A673 (cell line): ENCODE results near the gene N4BP2L1. TPM values are rescaled to one million over a fixed set of nuclear protein-coding genes. Genes with fewer than 3 reads are reported as not detected.

Source experiments
- BruUV-seq: library from RNA; stranded (reverse); fragments of 400-500 nt; replicated peaks from 2 replicates; lab custom pipeline; 2021; lab: Mats Ljungman, UMichigan
- CTCF ChIA-PET: fragments of 300-600 bp; sonication (Branson Sonifier 250); formaldehyde crosslinking; loops from one replicate; lab custom pipeline; 2022; ENCODE audit warnings: antibody characterized with exemption; lab: Charles Lee
- POLR2A ChIA-PET: fragments of 300-600 bp; sonication (Branson Sonifier 250); formaldehyde crosslinking; loops from one replicate; lab custom pipeline; 2022; ENCODE audit warnings: antibody characterized with exemption; ENCODE audit not compliant: low non-redundant PET; lab: Charles Lee
- DNase-seq: peaks from one replicate; pipeline ENCODE4 v3.0.0-alpha.2; 2015; ENCODE audit warnings: low spot score
- H3K27ac ChIP-seq: fragments of 200-600 bp; sonication (generic); 2 replicates; pipeline ENCODE4 v1.5.1; 2016; ENCODE audit warnings: mixed run types, low read depth, mild to moderate bottlenecking, mixed read lengths, antibody characterized with exemption, low read length; ENCODE audit not compliant: poor library complexity, severe bottlenecking
- H3K27me3 ChIP-seq: fragments of 200-600 bp; sonication (generic); replicated peaks from 2 replicates; pipeline ENCODE4 v1.6.1; 2017; ENCODE audit warnings: mixed run types, low read depth, mild to moderate bottlenecking, mixed read lengths, antibody characterized with exemption, low read length; ENCODE audit not compliant: insufficient read depth, poor library complexity
- H3K36me3 ChIP-seq: fragments of 200-600 bp; sonication (generic); 2 replicates; pipeline ENCODE4 v1.6.1; 2016; ENCODE audit warnings: mixed run types, mild to moderate bottlenecking, mixed read lengths, antibody characterized with exemption, low read length; ENCODE audit not compliant: insufficient read depth, poor library complexity, severe bottlenecking
- H3K4me1 ChIP-seq: fragments of 200-600 bp; sonication (generic); 2 replicates; pipeline ENCODE4 v1.6.1; 2017; ENCODE audit warnings: mixed run types, mild to moderate bottlenecking, mixed read lengths, antibody characterized with exemption, low read length; ENCODE audit not compliant: insufficient read depth, poor library complexity, severe bottlenecking
- H3K4me3 ChIP-seq: fragments of 200-600 bp; sonication (generic); 2 replicates; pipeline ENCODE4 v1.5.1; 2016; ENCODE audit warnings: low read depth, mixed run types, mild to moderate bottlenecking, mixed read lengths, low read length; ENCODE audit not compliant: poor library complexity, severe bottlenecking
- H3K9me3 ChIP-seq: fragments of 200-600 bp; sonication (generic); 2 replicates; pipeline ENCODE4 v1.6.1; 2016; ENCODE audit warnings: mixed run types, low read depth, mild to moderate bottlenecking, mixed read lengths, antibody characterized with exemption, low read length; ENCODE audit not compliant: poor library complexity, severe bottlenecking
- EZH2 ChIP-seq: fragments of 200-600 bp; sonication (generic); IDR thresholded peaks from 2 replicates; pipeline ENCODE4 v1.6.1; 2017; ENCODE audit warnings: borderline replicate concordance, low read depth, mild to moderate bottlenecking, mixed read lengths, antibody characterized with exemption, low read length; ENCODE audit not compliant: poor library complexity, severe bottlenecking
- intact Hi-C: fragments of 100-400 bp; cut with micrococcal nuclease; formaldehyde crosslinking; loops from one replicate; pipeline ENCODE4 v1.10.0; 2022; ENCODE audit not compliant: unreplicated experiment
- total RNA-seq: library from RNA; stranded (reverse); gene quantifications from 2 replicates; pipeline ENCODE4 v1.2.3, GENCODE V29; 2021
- TF ChIP-seq, protein P1 (sequence below): fragments of 300-800, 200-600 bp; sonication (generic); conservative IDR thresholded peaks from 2 replicates; pipeline ENCODE4 v1.5.1; 2017; ENCODE audit warnings: low read depth, mild to moderate bottlenecking, antibody characterized with exemption, low read length, moderate library complexity, mixed read lengths

The N4BP2L1 gene
- total RNA-seq, 1 experiment from 2014 or later = 0.49 TPM

DNA sequence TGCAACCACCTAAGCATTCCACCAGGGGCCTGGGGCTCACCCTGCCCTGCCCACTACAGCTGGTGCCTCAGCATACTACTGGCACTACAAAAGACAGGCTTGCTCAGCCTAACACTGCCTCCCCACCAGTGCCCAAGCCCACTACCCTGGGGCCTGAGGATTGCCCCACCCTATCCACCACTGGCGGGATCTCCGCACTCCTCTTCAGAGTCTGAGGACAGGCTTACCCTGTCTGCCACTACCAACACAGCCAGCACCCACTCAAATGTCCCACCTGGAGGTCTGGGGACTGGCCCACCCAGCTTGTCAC is 27.6 kb upstream of the N4BP2L1 start:
- Histone ChIP-seq H3K4me3 (no peak overlapping the region), H3K27me3 (no peaks in the 10 kb centered on the region), H3K4me1 (no peaks in the 10 kb centered on the region), H3K36me3 (no peaks in the 10 kb centered on the region), H3K27ac (no peak overlapping the region), H3K9me3 (peaks cover 8% of the 10 kb centered on the region)
- no peak for DNase-seq
- no peak for TF ChIP-seq EZH2
- TF ChIP-seq, protein P1, sequence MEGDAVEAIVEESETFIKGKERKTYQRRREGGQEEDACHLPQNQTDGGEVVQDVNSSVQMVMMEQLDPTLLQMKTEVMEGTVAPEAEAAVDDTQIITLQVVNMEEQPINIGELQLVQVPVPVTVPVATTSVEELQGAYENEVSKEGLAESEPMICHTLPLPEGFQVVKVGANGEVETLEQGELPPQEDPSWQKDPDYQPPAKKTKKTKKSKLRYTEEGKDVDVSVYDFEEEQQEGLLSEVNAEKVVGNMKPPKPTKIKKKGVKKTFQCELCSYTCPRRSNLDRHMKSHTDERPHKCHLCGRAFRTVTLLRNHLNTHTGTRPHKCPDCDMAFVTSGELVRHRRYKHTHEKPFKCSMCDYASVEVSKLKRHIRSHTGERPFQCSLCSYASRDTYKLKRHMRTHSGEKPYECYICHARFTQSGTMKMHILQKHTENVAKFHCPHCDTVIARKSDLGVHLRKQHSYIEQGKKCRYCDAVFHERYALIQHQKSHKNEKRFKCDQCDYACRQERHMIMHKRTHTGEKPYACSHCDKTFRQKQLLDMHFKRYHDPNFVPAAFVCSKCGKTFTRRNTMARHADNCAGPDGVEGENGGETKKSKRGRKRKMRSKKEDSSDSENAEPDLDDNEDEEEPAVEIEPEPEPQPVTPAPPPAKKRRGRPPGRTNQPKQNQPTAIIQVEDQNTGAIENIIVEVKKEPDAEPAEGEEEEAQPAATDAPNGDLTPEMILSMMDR = no peak
- intact Hi-C loops = no loop called here
- ChIA-PET POLR2A (no interaction called here), CTCF (no interaction called here)
- BruUV-seq = no TSS peak

DNA sequence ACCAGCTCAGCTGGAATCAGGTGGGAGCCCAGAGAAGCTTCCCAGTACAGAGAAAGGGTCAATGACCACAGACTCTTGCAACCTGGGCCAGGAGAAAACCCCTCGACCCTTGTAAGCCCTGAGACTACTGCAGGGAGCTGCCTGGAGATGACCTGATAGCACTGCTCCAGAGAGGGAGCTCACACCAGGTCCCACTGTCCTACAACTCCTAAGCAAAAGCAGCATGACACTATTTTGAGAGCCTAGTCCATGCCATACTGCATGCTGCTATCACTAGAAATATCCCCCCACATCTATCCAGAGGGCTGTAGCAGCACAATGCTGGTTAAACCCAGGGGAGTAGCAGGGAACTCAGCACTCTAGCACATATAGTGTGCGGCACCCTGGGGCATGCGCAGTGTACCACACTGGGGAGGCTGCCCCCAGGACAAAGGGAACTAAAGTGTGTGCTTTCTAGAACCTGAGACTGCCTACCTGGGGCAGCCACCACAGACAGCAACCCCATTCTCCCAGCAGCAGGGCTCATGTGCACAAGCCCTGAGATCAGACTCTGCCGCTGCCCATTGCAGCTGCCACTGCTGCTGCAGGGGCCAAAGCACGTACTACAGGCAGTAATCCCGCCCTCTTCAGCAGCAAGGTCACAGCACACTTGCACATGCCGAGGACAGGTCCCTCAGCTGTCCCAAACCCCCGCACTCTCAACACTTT is 27.1 kb upstream of the N4BP2L1 start:
- no peaks in the 10 kb centered on the region for H3K4me1 ChIP-seq
- DNase-seq = no peak
- no peaks in the 10 kb centered on the region for H3K36me3 ChIP-seq
- no peak overlapping the region for H3K4me3 ChIP-seq
- H3K9me3 ChIP-seq = peaks cover 8% of the 10 kb centered on the region
- no peak overlapping the region for H3K27ac ChIP-seq
- intact Hi-C loops = no loop called here
- no peaks in the 10 kb centered on the region for H3K27me3 ChIP-seq
- BruUV-seq = no TSS peak
- TF ChIP-seq EZH2 = no peak
- TF ChIP-seq, protein P1 = no peak
- ChIA-PET CTCF (no interaction called here), POLR2A (no interaction called here)

DNA sequence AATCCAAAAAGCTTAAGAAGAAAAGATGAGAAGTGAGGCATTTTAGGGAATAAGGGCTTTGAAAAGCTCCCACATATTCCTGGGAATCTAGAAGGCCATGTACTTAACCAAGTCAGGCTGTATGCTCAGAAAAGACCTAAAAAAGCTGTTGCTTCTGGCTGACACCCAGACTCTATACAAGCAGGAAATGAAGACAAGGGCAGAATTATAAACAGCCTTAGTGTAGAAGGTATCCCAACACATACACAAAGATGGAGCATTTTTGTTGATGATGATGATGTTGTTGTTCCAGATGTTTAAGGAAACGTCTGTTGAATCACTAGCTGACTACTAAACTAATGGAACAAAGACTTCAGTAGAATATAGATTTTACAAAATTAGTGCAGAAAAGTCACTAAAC is 26.1 kb upstream of the N4BP2L1 start:
- no peaks in the 10 kb centered on the region for H3K27me3 ChIP-seq
- no peaks in the 10 kb centered on the region for H3K4me1 ChIP-seq
- intact Hi-C loops = no loop called here
- TF ChIP-seq EZH2 = no peak
- TF ChIP-seq, protein P1 = no peak
- no peak for DNase-seq
- no TSS peak for BruUV-seq
- no peaks in the 10 kb centered on the region for H3K36me3 ChIP-seq
- H3K4me3 ChIP-seq = no peak overlapping the region
- H3K9me3 ChIP-seq = peaks cover 8% of the 10 kb centered on the region
- POLR2A ChIA-PET = no interaction called here
- no peak overlapping the region for H3K27ac ChIP-seq
- CTCF ChIA-PET = no interaction called here
